22Rv1 (cell line): ENCODE data around the gene RABGAP1L.
"Not testable (repeated sequence)": the region's sequence is repeated elsewhere in the genome, so short reads cannot be mapped to it uniquely, and the experiment has no call there.

ENCODE experiments used
- H3K27ac ChIP-seq: fragments of 450-650 bp; 2 replicates; pipeline ENCODE4 v1.5.1; 2017
- ZFX ChIP-seq: fragments of 450-650 bp; IDR thresholded peaks from 2 replicates; pipeline ENCODE4 v1.6.1; 2017; ENCODE audit warnings: antibody characterized with exemption, borderline replicate concordance
- TF ChIP-seq, protein P1 (sequence below): fragments of 450-650 bp; IDR thresholded peaks from 2 replicates; pipeline ENCODE4 v1.5.1; 2017; ENCODE audit warnings: mild to moderate bottlenecking

RABGAP1L gene

DNA sequence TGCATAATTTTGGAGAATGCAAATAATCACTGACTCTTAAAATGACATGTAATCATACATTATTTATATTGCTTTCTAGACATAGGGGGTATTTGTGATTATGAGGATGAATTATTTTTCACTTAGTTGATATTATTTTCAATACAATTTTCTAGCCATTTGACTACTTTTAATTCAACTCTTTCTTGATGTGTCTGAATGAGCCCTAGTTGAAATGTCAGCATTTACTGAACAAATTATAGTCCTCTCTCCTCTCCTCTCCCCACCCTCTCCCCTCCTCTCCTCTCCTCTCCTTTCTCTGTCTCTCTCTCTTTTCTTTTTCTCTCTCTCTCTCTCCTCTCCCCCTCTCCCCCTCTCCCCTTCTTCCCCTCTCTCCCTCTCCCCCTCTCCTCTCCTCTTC lies 483.1 kb downstream of the RABGAP1L start:
- no peak overlapping the region for H3K27ac ChIP-seq
- no peak for TF ChIP-seq ZFX
- TF ChIP-seq, protein P1, sequence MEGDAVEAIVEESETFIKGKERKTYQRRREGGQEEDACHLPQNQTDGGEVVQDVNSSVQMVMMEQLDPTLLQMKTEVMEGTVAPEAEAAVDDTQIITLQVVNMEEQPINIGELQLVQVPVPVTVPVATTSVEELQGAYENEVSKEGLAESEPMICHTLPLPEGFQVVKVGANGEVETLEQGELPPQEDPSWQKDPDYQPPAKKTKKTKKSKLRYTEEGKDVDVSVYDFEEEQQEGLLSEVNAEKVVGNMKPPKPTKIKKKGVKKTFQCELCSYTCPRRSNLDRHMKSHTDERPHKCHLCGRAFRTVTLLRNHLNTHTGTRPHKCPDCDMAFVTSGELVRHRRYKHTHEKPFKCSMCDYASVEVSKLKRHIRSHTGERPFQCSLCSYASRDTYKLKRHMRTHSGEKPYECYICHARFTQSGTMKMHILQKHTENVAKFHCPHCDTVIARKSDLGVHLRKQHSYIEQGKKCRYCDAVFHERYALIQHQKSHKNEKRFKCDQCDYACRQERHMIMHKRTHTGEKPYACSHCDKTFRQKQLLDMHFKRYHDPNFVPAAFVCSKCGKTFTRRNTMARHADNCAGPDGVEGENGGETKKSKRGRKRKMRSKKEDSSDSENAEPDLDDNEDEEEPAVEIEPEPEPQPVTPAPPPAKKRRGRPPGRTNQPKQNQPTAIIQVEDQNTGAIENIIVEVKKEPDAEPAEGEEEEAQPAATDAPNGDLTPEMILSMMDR, result no peak

DNA sequence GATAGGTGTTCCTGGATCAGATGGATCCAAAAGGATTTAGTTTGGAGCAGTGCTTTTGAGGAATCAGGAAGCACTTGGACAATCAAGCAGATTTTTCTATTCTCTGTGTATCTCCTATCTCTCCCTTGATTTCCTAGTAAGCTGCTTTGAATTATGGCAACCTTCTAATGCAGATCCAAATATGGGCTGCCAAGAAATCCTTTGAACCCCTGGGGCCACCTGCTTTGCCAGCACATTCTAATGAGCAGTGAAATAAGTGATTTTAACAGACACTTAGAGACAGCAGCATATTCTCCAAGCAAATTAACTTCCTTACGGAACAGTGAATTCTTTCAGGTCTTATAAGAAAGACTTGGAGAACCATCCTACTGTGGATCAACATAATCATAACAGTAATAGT lies 483.9 kb downstream of the RABGAP1L start:
- H3K27ac ChIP-seq, result no peak overlapping the region
- TF ChIP-seq ZFX, result no peak

DNA sequence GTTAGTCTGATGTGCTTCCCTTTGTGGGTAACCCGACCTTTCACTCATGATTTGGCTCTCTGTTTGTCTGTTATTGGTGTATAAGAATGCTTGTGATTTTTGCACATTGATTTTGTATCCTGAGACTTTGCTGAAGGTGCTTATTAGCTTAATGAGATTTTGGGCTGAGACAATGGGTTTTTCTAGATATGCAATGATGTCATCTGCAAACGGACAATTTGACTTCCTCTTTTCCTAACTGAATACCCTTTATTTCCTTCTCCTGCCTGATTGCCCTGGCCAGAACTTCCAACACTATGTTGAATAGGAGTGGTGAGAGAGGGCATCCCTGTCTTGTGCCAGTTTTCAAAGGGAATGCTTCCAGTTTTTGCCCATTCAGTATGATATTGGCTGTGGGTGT lies 490.3 kb downstream of the RABGAP1L start:
- not testable (repeated sequence) for H3K27ac ChIP-seq

DNA sequence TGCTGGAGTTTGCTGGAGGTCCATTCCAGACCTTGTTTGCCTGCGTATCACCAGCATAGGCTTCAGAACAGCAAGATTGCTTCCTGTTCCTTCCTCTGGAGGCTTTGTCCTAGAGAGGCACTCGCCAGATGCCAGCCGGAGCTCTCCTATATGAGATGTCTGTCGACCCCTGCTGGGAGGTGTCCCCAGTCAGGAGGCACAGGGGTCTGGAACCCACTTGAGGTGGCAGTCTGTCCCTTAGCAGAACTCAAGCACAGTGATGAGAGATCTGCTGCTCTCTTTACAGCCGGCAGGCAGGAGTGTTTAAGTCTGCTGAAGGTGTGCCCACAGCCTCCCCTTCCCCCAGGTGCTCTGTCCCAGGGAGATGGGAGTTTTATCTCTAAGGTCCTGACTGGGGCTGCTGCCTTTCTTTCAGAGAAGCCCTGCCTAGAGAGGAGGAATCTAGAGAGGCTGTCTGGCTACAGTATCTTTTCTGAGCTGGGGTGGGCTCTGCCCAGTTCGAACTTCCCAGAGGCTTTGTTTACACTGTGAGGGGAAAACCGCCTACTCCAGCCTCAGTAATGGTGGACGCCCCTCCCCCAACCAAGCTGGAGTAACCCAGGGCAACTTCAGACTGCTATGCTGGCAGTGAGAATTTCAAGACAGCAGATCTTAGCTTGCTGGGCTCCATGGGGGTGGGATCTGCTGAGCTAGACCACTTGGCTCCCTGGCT lies 493.4 kb downstream of the RABGAP1L start:
- TF ChIP-seq, protein P1, result no peak
- TF ChIP-seq ZFX, result no peak
- H3K27ac ChIP-seq, result no peak overlapping the region

DNA sequence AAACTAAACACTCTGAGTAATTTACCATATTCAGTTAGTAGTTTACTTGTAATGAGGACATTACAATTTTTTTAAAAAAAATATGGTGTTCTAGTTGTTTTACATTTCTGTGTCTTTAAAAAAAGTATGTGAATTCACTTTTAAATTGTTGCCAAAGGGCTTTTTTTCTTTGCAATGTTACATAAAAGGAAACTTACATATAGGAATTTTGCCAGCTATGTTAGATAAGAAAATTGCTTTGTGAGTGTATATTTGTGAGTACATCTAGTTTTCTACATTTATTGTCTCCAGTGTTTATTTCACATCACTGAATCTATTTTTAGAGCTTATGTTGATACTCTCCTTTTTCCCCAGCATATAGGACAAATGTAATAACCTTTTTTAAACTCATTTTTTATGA lies 495.2 kb downstream of the RABGAP1L start:
- TF ChIP-seq, protein P1, result no peak
- no peak for TF ChIP-seq ZFX
- H3K27ac ChIP-seq, result no peak overlapping the region

DNA sequence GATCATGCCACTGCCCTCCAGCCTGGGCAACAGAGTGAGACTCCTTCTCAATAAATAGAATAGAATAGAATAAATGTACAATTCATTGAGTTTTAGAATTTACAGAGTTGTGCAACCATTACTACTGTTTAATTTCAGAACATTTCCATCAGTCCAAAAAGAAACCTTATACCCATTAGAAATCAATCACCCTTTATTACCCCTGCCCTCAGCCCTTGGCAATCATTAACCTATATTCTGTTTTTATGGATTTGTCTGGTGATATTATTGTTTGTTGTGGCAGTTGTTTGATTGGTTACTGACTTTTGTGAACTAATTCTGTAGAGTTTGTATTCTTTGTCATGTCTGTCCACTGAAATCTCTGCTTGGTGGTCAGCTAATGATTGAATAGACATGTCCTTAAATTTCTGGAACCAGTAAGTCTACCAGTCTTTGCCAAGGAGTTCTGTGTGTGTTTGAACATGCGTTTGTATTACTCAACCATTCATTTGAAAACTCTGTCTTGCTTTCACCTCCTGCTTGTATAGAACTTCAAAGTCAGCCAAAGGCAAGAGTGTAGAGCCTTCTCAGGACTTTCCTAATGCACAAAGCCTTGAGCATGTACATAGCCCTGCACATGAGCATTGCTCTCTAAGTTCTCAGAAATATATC lies 497.2 kb downstream of the RABGAP1L start:
- TF ChIP-seq ZFX, result no peak
- TF ChIP-seq, protein P1, result no peak
- no peak overlapping the region for H3K27ac ChIP-seq

DNA sequence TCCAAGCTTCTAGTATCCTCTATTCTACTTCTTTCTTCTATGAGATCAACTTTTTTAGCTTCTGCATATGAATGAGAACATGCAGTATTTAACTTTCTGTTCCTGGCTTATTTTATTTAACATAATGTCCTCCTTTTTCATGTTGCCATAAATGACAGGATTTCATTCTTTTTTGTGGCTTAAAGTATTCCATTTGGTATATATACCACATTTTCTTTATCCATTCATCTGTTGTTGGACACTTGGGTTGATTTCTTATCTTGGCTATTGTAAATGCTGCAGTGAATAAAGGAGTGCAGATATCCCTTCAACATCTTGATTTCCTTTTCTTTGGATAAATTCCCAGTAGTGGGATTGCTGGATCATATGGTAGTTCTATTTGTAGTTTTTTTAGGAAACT lies 498.1 kb downstream of the RABGAP1L start:
- TF ChIP-seq, protein P1, result no peak
- no peak for TF ChIP-seq ZFX
- H3K27ac ChIP-seq, result no peak overlapping the region

DNA sequence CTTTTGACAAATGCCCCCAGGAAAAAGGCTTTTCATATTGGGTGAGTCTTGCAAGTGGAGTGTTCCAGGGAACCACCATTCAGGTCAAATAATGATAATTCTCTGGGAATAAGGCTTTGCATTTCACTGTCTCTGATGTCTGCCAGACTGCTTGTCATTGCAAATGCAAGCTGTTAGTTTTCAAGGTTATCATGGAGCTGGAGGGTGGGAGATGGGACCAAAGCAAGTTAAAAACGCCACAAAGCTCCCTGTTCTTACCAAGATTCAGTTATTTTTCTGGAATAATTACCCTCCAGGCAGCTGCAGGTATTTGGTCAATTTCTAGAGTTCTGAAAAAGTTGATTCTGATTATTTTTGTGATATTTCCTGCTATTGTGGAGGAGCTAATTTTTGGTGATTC lies 498.6 kb downstream of the RABGAP1L start:
- no peak overlapping the region for H3K27ac ChIP-seq
- no peak for TF ChIP-seq ZFX
- TF ChIP-seq, protein P1, result no peak
